Gastroesophageal sphincter (tissue), 3 donors: ENCODE measurements around the gene VSIG8.

Source experiments
- POLR2A ChIP-seq, 2 donors: fragments of 450-650 bp; IDR thresholded peaks; one replicate each; pipeline ENCODE4 v1.6.1; 2017; ENCODE audit warnings: antibody characterized with exemption in 2 of 2, mild to moderate bottlenecking in 2 of 2, moderate library complexity in 1 of 2
- POLR2AphosphoS5 ChIP-seq: sonication (generic); formaldehyde crosslinking; IDR thresholded peaks from one replicate; pipeline ENCODE4 v1.6.1; 2017; ENCODE audit warnings: antibody characterized with exemption
- TF ChIP-seq, protein P1 (sequence below), 4 experiments: fragments of 200-600 bp in 2 of 4; fragments of 450-650 bp in 2 of 4; sonication (generic) in 1 of 4; IDR thresholded peaks; one replicate each; pipeline ENCODE4 v1.5.1; 2017 to 2019; ENCODE audit warnings: antibody characterized with exemption in 4 of 4, mild to moderate bottlenecking in 2 of 4, moderate library complexity in 2 of 4

DNA sequence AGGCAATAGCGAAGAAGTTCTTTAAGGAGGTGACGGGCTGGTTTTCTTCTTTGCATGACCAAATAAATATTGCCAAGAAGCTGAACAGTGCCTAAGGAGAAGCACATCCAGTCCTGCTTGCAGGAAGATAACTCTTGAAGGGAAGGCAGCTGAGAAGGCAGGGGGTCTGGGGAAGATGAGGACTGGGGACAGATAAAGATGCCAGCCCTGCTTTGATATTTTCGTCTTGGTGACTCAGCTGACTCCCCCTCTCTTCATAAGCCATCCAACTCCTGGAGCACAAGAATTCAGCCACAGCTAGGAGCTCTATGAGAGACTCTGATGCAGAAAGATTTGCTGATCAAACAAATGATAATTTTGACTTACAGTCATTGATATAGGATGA lies 34.1 kb upstream of the VSIG8 start:
- TF ChIP-seq POLR2A (IDR thresholded peaks at IDR 0.05) = no peak
- TF ChIP-seq POLR2AphosphoS5 = no peak
- TF ChIP-seq, protein P1, sequence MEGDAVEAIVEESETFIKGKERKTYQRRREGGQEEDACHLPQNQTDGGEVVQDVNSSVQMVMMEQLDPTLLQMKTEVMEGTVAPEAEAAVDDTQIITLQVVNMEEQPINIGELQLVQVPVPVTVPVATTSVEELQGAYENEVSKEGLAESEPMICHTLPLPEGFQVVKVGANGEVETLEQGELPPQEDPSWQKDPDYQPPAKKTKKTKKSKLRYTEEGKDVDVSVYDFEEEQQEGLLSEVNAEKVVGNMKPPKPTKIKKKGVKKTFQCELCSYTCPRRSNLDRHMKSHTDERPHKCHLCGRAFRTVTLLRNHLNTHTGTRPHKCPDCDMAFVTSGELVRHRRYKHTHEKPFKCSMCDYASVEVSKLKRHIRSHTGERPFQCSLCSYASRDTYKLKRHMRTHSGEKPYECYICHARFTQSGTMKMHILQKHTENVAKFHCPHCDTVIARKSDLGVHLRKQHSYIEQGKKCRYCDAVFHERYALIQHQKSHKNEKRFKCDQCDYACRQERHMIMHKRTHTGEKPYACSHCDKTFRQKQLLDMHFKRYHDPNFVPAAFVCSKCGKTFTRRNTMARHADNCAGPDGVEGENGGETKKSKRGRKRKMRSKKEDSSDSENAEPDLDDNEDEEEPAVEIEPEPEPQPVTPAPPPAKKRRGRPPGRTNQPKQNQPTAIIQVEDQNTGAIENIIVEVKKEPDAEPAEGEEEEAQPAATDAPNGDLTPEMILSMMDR (IDR thresholded peaks at IDR 0.05) = no peak
